IMR-90 (cell line): ENCODE results near the gene OPRL1.
"Not testable (repeated sequence)": the region's sequence is repeated elsewhere in the genome, so short reads cannot be mapped to it uniquely, and the experiment has no call there.

ENCODE experiments used
- CTCF ChIP-seq: conservative IDR thresholded peaks from 2 replicates; pipeline ENCODE4 v1.5.1; 2012; ENCODE audit warnings: mild to moderate bottlenecking, low read depth, low read length, improper control_type of control experiment
- MAFK ChIP-seq: IDR thresholded peaks from 2 replicates; pipeline ENCODE4 v1.6.1; 2012; ENCODE audit warnings: low read depth, low read length, improper control_type of control experiment
- TF ChIP-seq, protein P1 (sequence below): fragments of 150-350 bp; IDR thresholded peaks from 2 replicates; pipeline ENCODE4 v1.6.1; 2016; ENCODE audit warnings: low read depth, mild to moderate bottlenecking, low read length, moderate library complexity, borderline replicate concordance

DNA sequence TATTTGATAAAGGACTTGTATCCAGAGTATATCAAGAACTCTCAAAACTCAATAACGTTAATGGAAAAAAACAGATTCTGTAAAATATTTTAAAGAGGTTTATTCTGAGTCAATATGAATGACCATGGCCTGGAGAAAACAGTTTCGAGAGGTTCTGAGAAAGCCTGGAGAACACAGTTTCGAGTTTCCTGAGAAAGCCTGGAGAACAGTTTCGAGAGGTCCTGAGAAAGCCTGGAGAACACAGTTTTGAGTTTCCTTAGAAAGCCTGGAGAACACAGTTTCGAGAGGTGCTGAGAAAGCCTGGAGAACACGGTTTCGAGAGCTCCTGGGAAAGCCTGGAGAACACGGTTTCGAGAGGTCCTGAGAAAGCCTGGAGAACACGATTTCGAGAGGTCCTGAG is 43.0 kb downstream of the OPRL1 start:
- TF ChIP-seq, protein P1, sequence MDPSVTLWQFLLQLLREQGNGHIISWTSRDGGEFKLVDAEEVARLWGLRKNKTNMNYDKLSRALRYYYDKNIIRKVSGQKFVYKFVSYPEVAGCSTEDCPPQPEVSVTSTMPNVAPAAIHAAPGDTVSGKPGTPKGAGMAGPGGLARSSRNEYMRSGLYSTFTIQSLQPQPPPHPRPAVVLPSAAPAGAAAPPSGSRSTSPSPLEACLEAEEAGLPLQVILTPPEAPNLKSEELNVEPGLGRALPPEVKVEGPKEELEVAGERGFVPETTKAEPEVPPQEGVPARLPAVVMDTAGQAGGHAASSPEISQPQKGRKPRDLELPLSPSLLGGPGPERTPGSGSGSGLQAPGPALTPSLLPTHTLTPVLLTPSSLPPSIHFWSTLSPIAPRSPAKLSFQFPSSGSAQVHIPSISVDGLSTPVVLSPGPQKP: not testable (repeated sequence)
- TF ChIP-seq CTCF, MAFK: not testable (repeated sequence)
